Lung (tissue), 12 donors: Measurements from ENCODE around the gene ITPKB. TPM values are rescaled to one million over a fixed set of nuclear protein-coding genes. Genes with fewer than 3 reads are reported as not detected.

ENCODE experiments used
- ATAC-seq: fragments of 200-7000 bp; cut with Tn5 transposase; one replicate; pipeline ENCODE4 v1.9.1; 2020; ENCODE audit warnings: moderate number of reproducible peaks; ENCODE audit not compliant: insufficient read depth, low FRiP score
- DNase-seq, 3 donors: peaks; one replicate each; pipeline ENCODE4 v3.0.0-alpha.2; 2013 to 2017
- H3K27ac ChIP-seq, 2 donors: one replicate each; pipeline ENCODE4 v1.5.1; 2013; ENCODE audit warnings: mild to moderate bottlenecking in 2 of 2, moderate library complexity in 2 of 2, control low read depth in 1 of 2, inconsistent platforms in 1 of 2, low read depth in 1 of 2, low read length in 1 of 2
- H3K27me3 ChIP-seq, 3 donors: one replicate each; pipeline ENCODE4 v1.5.1; 2013; ENCODE audit warnings: low read length in 2 of 3; ENCODE audit not compliant: control insufficient read depth in 3 of 3, insufficient read depth in 3 of 3
- H3K36me3 ChIP-seq, 4 donors: one replicate each; pipeline ENCODE4 v1.5.1; 2013; ENCODE audit warnings: low read length in 4 of 4, mild to moderate bottlenecking in 1 of 4, moderate library complexity in 1 of 4; ENCODE audit not compliant: control insufficient read depth in 4 of 4, insufficient read depth in 4 of 4
- H3K4me1 ChIP-seq, 5 donors: one replicate each; pipeline ENCODE4 v1.5.1; 2013; ENCODE audit warnings: low read length in 5 of 5, mild to moderate bottlenecking in 2 of 5, moderate library complexity in 1 of 5; ENCODE audit not compliant: control insufficient read depth in 5 of 5, insufficient read depth in 5 of 5
- H3K4me3 ChIP-seq: one replicate; pipeline ENCODE4 v1.5.1; 2013; ENCODE audit warnings: mild to moderate bottlenecking, control low read depth, moderate library complexity
- H3K9ac ChIP-seq, 2 donors: one replicate each; pipeline ENCODE4 v1.5.1; 2013; ENCODE audit warnings: low read length in 2 of 2, control low read depth in 1 of 2; ENCODE audit not compliant: insufficient read depth in 1 of 2
- H3K9me3 ChIP-seq, 4 donors: one replicate each; pipeline ENCODE4 v1.5.1; 2013; ENCODE audit warnings: low read length in 3 of 4, mild to moderate bottlenecking in 1 of 4, moderate library complexity in 1 of 4; ENCODE audit not compliant: control insufficient read depth in 4 of 4, insufficient read depth in 3 of 4
- WGBS, 2 donors: extraction: QIAGEN DNeasy Blood & Tissue Kit; methylation state at CpG; one replicate each; pipeline ENCODE4 v1.1.7; 2013; 5-methylcytosine and 5-hydroxymethylcytosine counted together
- polyA plus RNA-seq, 2 donors: library from polyadenylated mRNA; stranded (reverse); fragments of 200-250 nt; gene quantifications; one replicate each; pipeline ENCODE4 v1.2.1, GENCODE V29; 2013
- total RNA-seq, 2 donors: library from RNA; depleted of rRNA in 1 of 2; stranded (reverse); fragments of >200 nt in 1 of 2; gene quantifications; one replicate each; pipeline ENCODE4 v1.2.1, GENCODE V29; 2014 to 2021
- TF ChIP-seq, protein P1 (sequence below): IDR thresholded peaks from 2 replicates; pipeline ENCODE4 v1.5.1; 2012; ENCODE audit warnings: mild to moderate bottlenecking; ENCODE audit errors: control extremely low read depth, extremely low read depth
- donor health status: control.
- donor health status: control.
- donor health status: Bipolar disorder and iron deficiency.
- donor health status: healthy.
- donor health status: DM: yes; HTN: yes; CAD: no.

The ITPKB gene
- total and polyA plus RNA-seq, 4 donors = 9.9 to 46.6 (median 28.1) TPM

DNA sequence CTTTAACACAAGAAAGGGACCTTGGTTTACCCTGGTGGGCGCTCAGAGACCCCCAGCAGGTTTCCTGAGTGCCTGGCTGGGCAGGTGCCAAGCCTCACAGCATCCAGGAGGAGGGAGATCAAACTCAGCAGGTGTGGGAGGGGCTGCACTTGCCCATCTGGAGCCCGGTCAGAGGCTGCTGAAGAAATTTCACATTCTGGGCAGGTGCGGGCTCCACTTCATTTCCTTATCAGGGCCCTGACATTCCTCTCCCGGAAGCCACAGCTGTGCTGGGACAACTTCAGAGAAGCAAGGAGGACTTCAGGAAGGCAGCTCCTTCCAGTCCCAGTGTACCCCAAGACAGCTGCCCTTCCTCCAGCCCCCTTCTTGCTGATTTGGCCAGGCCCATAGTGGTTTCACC, 82.9 kb downstream of the ITPKB start:
- H3K9ac ChIP-seq = no peak overlapping the region

DNA sequence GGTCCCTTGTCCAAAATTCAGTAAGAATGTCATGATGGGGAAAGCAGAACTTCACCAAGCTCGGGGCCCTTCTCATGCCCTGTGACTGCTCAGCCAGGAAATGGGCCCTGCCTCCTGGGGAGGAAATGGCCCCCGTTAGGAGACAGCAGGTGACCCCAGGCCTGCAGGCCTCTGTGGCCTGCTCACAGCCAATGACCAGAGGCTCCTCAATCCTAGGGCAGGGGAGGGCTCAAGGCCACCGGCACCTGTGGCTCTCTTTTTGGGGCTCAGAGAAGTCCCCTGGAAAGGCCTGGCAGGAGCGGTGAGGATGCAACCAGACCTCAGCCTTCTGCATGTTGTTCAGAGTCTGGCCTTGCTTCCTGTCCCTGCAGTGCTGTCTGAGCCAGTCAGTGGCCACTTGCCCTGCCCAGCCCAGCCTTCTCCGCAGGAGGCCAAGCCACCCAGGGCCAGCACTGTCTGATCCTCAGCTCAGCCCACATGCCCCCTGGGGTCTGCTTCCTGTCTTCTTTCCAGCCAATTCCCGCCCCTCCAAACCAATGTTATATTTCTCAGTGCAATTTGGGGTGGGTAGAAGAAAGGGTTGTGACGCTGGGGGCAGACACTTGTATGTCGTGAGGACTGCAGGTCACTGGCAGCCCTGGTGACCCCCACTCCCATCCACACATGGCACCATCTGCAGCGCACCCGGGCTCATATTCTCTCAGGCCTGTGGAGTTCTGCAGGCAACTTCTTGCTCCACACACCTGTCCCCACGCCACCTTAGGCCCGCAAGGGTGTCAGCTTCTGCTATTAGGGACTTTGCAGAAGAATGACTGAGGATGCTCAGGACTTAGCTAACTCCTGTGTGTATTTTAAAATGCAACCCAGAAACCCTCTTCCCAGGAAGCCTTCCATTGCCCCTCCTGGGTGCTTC, 83.6 kb downstream of the ITPKB start:
- Histone ChIP-seq H3K27me3 (no peaks in the 10 kb centered on the region), H3K27ac (peak overlapping the region; percentile 27 to 73), H3K4me3 (no peak overlapping the region), H3K4me1 (peaks cover 8 to 60% (median 39%) of the 10 kb centered on the region in 5 donors), H3K9ac (no peak overlapping the region), H3K36me3 (no peaks in the 10 kb centered on the region), H3K9me3 (no peaks in the 10 kb centered on the region)
- ATAC-seq (no peak), DNase-seq (no peak)
- 71 to 75% methylated on average over 11 to 12 of the region's 12 CpGs for WGBS, 2 donors
- TF ChIP-seq, protein P1, sequence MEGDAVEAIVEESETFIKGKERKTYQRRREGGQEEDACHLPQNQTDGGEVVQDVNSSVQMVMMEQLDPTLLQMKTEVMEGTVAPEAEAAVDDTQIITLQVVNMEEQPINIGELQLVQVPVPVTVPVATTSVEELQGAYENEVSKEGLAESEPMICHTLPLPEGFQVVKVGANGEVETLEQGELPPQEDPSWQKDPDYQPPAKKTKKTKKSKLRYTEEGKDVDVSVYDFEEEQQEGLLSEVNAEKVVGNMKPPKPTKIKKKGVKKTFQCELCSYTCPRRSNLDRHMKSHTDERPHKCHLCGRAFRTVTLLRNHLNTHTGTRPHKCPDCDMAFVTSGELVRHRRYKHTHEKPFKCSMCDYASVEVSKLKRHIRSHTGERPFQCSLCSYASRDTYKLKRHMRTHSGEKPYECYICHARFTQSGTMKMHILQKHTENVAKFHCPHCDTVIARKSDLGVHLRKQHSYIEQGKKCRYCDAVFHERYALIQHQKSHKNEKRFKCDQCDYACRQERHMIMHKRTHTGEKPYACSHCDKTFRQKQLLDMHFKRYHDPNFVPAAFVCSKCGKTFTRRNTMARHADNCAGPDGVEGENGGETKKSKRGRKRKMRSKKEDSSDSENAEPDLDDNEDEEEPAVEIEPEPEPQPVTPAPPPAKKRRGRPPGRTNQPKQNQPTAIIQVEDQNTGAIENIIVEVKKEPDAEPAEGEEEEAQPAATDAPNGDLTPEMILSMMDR = no peak

More for the DNA sequence above, 82.9 kb downstream of the ITPKB start:
- ATAC-seq (no peak), DNase-seq (peak; percentile 42 to 64 (median 59))
- H3K4me3 ChIP-seq = no peak overlapping the region
- H3K9me3 ChIP-seq = no peaks in the 10 kb centered on the region
- peaks cover 11 to 62% (median 46%) of the 10 kb centered on the region in 5 donors for H3K4me1 ChIP-seq
- TF ChIP-seq, protein P1 = no peak
- WGBS, 2 donors = 30 to 35% methylated on average over 4 of the region's 4 CpGs
- no peaks in the 10 kb centered on the region for H3K27me3 ChIP-seq
- no peaks in the 10 kb centered on the region for H3K36me3 ChIP-seq
- H3K27ac ChIP-seq = peak overlapping the region in 1 of 2 donors; percentile 73

DNA sequence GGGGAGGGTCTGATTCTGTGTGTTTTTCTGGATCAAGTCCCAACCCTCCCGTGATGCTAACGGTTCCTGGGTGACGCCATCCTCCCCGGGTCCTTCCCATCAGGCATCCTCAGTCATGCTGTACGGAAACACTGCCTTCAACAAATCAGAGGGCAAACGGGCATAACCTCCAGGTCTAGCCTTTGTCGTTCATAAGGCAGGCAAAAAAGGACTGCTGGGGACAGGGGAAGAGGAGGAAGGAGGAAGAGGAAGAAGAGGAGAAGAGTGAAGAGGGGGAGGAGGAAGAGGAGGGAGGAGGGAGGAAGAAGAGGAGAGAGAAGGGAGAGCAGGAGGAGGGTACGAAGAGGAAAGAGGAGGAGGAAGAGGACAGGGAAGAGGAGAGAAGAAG, 84.4 kb downstream of the ITPKB start:
- DNase-seq = no peak
- Histone ChIP-seq H3K4me3 (no peak overlapping the region), H3K27me3 (no peaks in the 10 kb centered on the region), H3K36me3 (no peaks in the 10 kb centered on the region), H3K4me1 (peaks cover under 1 to 56% (median 38%) of the 10 kb centered on the region in 5 donors), H3K27ac (peak overlapping the region; percentile 1 to 73), H3K9ac (no peak overlapping the region), H3K9me3 (no peaks in the 10 kb centered on the region)
- ATAC-seq = no peak
- 29 to 44% methylated on average over 8 of the region's 8 CpGs for WGBS, 2 donors
- TF ChIP-seq, protein P1 = no peak
